ENCODE data around the gene NR2E3. TPM values are rescaled to one million over a fixed set of nuclear protein-coding genes. Genes with fewer than 3 reads are reported as not detected.

The NR2E3 gene
- total RNA-seq (2022; extraction: Qiagen RNA extraction) = 0.14 to 0.31 TPM (median 0.22 TPM) in 5 replicates

GRCh38 chr15:71810256-71811035, at the start of gene NR2E3:
Gene NR2E3 (plus strand): TSS chr15:71810554. CDS start chr15:71810744, 190 bp downstream.

